ENCODE results near the gene HIBCH. TPM values are rescaled to one million over a fixed set of nuclear protein-coding genes. Genes with fewer than 3 reads are reported as not detected.

The HIBCH gene
- total RNA-seq = 17.0 and 19.5 TPM in 2 replicates

GRCh38 chr2:190319555-190320498 lies at the start of gene HIBCH:
TSS of gene HIBCH (minus strand) at chr2:190319826. CDS start at chr2:190319750, 76 bp downstream.

GRCh38 chr2:190343536-190344275 lies 24.1 kb upstream of the HIBCH start, which contains the start of gene INPP1:
TSS of gene INPP1 (plus strand) at chr2:190343589. CDS start at chr2:190360103, 16,514 bp downstream.

Other genes with a start within 250 kb of the HIBCH start
- 9.0 and 16.4 TPM in 2 replicates for gene INPP1, start 23.8 kb upstream of the HIBCH start, total RNA-seq
- 47.3 and 55.3 TPM in 2 replicates for gene MFSD6, start 88.5 kb upstream of the HIBCH start, total RNA-seq
- gene NEMP2, start 214.9 kb upstream of the HIBCH start, total RNA-seq = 2.4 and 2.9 TPM in 2 replicates

All from airway epithelial cell (primary cell).